ENCODE data around the gene SIPA1L3. TPM values are rescaled to one million over a fixed set of nuclear protein-coding genes. Genes with fewer than 3 reads are reported as not detected.

SIPA1L3 gene
- polyA plus RNA-seq, 1 of the 3 experiments (the other 2 are of a cell fraction): 11.6 TPM

- Histone ChIP-seq H3K4me3 (ENCODE audit: low read depth in 2 of 2, low read length in 1 of 2) (no peak overlapping the region), H3K27ac (ENCODE audit: low read depth in 2 of 2, low read length in 1 of 2) (no peak overlapping the region), H3K4me1 (ENCODE audit: control insufficient read depth in 1 of 2, insufficient read depth in 2 of 2, low read depth in 1 of 2, low read length in 1 of 2) (peaks cover 0 to 6% of the 10 kb centered on the region in 2 experiments; a peak in 1 of 4 replicates), H3K9me2 (no peaks in the 10 kb centered on the region), H3K4me2 (no peak overlapping the region), H3F3A (replicated peaks; ENCODE audit: insufficient read depth) (no peaks in the 10 kb centered on the region), H3K9ac (no peak overlapping the region), H3K79me2 (ENCODE audit: insufficient read depth) (peaks cover 77% of the 10 kb centered on the region), H3K36me3 (replicated peaks in 1 of 2; ENCODE audit: control insufficient read depth in 1 of 2, insufficient read depth in 2 of 2, low read length in 1 of 2) (no peaks in the 10 kb centered on the region), H2AFZ (ENCODE audit: low read depth) (no peak overlapping the region), H3K9me3 (no peaks in the 10 kb centered on the region), H4K20me1 (ENCODE audit: insufficient read depth) (no peaks in the 10 kb centered on the region), H3K27me3 (ENCODE audit: insufficient read depth) (no peaks in the 10 kb centered on the region)
- CTCF ChIA-PET: no interaction called here
- DNase-seq: no peak
- WGBS (ENCODE audit: low lambda C conversion rate): 94% methylated on average over 10 of the region's 10 CpGs
- TF ChIP-seq, protein P1, sequence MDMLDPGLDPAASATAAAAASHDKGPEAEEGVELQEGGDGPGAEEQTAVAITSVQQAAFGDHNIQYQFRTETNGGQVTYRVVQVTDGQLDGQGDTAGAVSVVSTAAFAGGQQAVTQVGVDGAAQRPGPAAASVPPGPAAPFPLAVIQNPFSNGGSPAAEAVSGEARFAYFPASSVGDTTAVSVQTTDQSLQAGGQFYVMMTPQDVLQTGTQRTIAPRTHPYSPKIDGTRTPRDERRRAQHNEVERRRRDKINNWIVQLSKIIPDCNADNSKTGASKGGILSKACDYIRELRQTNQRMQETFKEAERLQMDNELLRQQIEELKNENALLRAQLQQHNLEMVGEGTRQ (IDR thresholded peaks at IDR 0.05; ENCODE audit: borderline replicate concordance, low read depth, low read length): no peak
- no peak for TF ChIP-seq MEF2A (IDR thresholded peaks at IDR 0.05; ENCODE audit: borderline replicate concordance, low read depth)
- TF ChIP-seq, protein P2, sequence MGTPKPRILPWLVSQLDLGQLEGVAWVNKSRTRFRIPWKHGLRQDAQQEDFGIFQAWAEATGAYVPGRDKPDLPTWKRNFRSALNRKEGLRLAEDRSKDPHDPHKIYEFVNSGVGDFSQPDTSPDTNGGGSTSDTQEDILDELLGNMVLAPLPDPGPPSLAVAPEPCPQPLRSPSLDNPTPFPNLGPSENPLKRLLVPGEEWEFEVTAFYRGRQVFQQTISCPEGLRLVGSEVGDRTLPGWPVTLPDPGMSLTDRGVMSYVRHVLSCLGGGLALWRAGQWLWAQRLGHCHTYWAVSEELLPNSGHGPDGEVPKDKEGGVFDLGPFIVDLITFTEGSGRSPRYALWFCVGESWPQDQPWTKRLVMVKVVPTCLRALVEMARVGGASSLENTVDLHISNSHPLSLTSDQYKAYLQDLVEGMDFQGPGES (IDR thresholded peaks at IDR 0.05; ENCODE audit: low read depth, low read length): no peak
- no peak for TF ChIP-seq RCOR1 (IDR thresholded peaks at IDR 0.05; ENCODE audit: low read length)
- TF ChIP-seq FOXJ3 (CRISPR knock-in tag; IDR thresholded peaks at IDR 0.05): no peak
- no peak for TF ChIP-seq JUND (IDR thresholded peaks at IDR 0.05)
- no peak for TF ChIP-seq NFIC (IDR thresholded peaks at IDR 0.05; ENCODE audit: borderline replicate concordance)
- TF ChIP-seq SIN3A (IDR thresholded peaks at IDR 0.05; ENCODE audit: borderline replicate concordance, low read depth, low read length): no peak
- TF ChIP-seq CHD2 (IDR thresholded peaks at IDR 0.05; ENCODE audit: low read length, partially characterized antibody): no peak
- no peak for TF ChIP-seq MXI1 (IDR thresholded peaks at IDR 0.05; ENCODE audit: low read depth, low read length)
- TF ChIP-seq, protein P3, sequence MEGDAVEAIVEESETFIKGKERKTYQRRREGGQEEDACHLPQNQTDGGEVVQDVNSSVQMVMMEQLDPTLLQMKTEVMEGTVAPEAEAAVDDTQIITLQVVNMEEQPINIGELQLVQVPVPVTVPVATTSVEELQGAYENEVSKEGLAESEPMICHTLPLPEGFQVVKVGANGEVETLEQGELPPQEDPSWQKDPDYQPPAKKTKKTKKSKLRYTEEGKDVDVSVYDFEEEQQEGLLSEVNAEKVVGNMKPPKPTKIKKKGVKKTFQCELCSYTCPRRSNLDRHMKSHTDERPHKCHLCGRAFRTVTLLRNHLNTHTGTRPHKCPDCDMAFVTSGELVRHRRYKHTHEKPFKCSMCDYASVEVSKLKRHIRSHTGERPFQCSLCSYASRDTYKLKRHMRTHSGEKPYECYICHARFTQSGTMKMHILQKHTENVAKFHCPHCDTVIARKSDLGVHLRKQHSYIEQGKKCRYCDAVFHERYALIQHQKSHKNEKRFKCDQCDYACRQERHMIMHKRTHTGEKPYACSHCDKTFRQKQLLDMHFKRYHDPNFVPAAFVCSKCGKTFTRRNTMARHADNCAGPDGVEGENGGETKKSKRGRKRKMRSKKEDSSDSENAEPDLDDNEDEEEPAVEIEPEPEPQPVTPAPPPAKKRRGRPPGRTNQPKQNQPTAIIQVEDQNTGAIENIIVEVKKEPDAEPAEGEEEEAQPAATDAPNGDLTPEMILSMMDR (IDR thresholded peaks at IDR 0.05): no peak
- no peak for TF ChIP-seq SMC3 (IDR thresholded peaks at IDR 0.05; ENCODE audit: low read depth, low read length)
- TF ChIP-seq TEAD4 (IDR thresholded peaks at IDR 0.05; ENCODE audit: borderline replicate concordance, insufficient read depth): no peak
- TF ChIP-seq YY1 (IDR thresholded peaks at IDR 0.05; ENCODE audit: low read depth): no peak
- no peak for TF ChIP-seq GABPA (IDR thresholded peaks at IDR 0.05; ENCODE audit: low read depth)
- no peak for TF ChIP-seq NRF1 (IDR thresholded peaks at IDR 0.05; ENCODE audit: low read depth, low read length)
- TF ChIP-seq TAF1 (IDR thresholded peaks at IDR 0.05; ENCODE audit: borderline replicate concordance, low read depth, low read length): no peak
- TF ChIP-seq FOXM1 (IDR thresholded peaks at IDR 0.05; ENCODE audit: low read depth): no peak
- no peak for TF ChIP-seq RAD21 (IDR thresholded peaks at IDR 0.05; ENCODE audit: low read length)
- TF ChIP-seq GATA2 (CRISPR knock-in tag; IDR thresholded peaks at IDR 0.05): no peak
- POLR2A ChIA-PET: no interaction called here
Observed at GRCh38 chr19:37983916-37984315, 76.9 kb downstream of the SIPA1L3 start.

Measured in SK-N-SH (cell line).